K562 (cell line): ENCODE measurements around the gene STK16.

Experiments used
- BHLHE40 ChIP-seq: IDR thresholded peaks from 2 replicates; pipeline ENCODE4 v1.6.1; 2011; ENCODE audit warnings: low read length, improper control_type of control experiment
- CTCF ChIP-seq, 3 experiments: IDR thresholded peaks in 2 of 3; conservative IDR thresholded peaks in 1 of 3; 2 replicates each; pipeline ENCODE4 v1.5.1; 2011 to 2012; ENCODE audit warnings: low read length in 3 of 3, mild to moderate bottlenecking in 3 of 3, control low read depth in 2 of 3, improper control_type of control experiment in 1 of 3, inconsistent platforms in 1 of 3, low read depth in 1 of 3, mixed read lengths in 1 of 3, moderate library complexity in 1 of 3; ENCODE audit not compliant: insufficient read depth in 2 of 3
- GABPB1 ChIP-seq: sonication (generic); formaldehyde crosslinking; IDR thresholded peaks from 2 replicates; pipeline ENCODE4 v1.8.0; 2022; ENCODE audit warnings: mild to moderate bottlenecking, missing genetic modification reagents
- GTF2F1 ChIP-seq: IDR thresholded peaks from 2 replicates; pipeline ENCODE4 v1.6.1; 2011; ENCODE audit warnings: low read depth, low read length, improper control_type of control experiment
- HDAC6 ChIP-seq: IDR thresholded peaks from 2 replicates; pipeline ENCODE4 v1.6.1; 2012; ENCODE audit warnings: low read depth, mild to moderate bottlenecking, control low read depth, inconsistent platforms, low read length, moderate library complexity
- HDGF ChIP-seq: fragments of 450-650 bp; IDR thresholded peaks from 2 replicates; pipeline ENCODE4 v1.6.1; 2016
- NFYB ChIP-seq: IDR thresholded peaks from 2 replicates; pipeline ENCODE4 v1.6.1; 2011; ENCODE audit warnings: mild to moderate bottlenecking, moderate library complexity; ENCODE audit not compliant: insufficient read length; ENCODE audit errors: extremely low read depth
- NKRF ChIP-seq: fragments of 450-650 bp; IDR thresholded peaks from 2 replicates; pipeline ENCODE4 v1.6.1; 2016; ENCODE audit warnings: borderline replicate concordance
- POLR2A ChIP-seq: fragments of 450-650 bp; conservative IDR thresholded peaks from 2 replicates; pipeline ENCODE4 v1.6.1; 2016
- SLC30A9 ChIP-seq: fragments of 250-450 bp; sonication (Bioruptor Pico); IDR thresholded peaks from 2 replicates; pipeline ENCODE4 v1.8.0; 2022; ENCODE audit warnings: mild to moderate bottlenecking, moderate library complexity
- SMC3 ChIP-seq: conservative IDR thresholded peaks from 2 replicates; pipeline ENCODE4 v1.6.1; 2011; ENCODE audit warnings: low read depth, low read length, improper control_type of control experiment; ENCODE audit not compliant: insufficient read depth
- STAT5B ChIP-seq: fragments of 250-450 bp; sonication (Bioruptor Pico); IDR thresholded peaks from 2 replicates; pipeline ENCODE4 v1.8.0; 2021; ENCODE audit warnings: mild to moderate bottlenecking, inconsistent platforms
- YY1 ChIP-seq, 3 experiments: IDR thresholded peaks; 2 replicates each; pipeline ENCODE4 v1.6.1; 2011; ENCODE audit warnings: low read length in 2 of 3, mild to moderate bottlenecking in 2 of 3, moderate library complexity in 2 of 3, borderline replicate concordance in 1 of 3, control low read depth in 1 of 3, low read depth in 1 of 3; ENCODE audit not compliant: insufficient read depth in 3 of 3, insufficient replicate concordance in 2 of 3, control insufficient read depth in 1 of 3, insufficient read length in 1 of 3; ENCODE audit errors: extremely low read depth in 1 of 3

- peak in 2 of 3 experiments; percentile 51 to 75 for TF ChIP-seq YY1 (IDR thresholded peaks at IDR 0.05; ENCODE audit: borderline replicate concordance in 1 of 3, control insufficient read depth in 1 of 3, extremely low read depth in 1 of 3, insufficient read depth in 3 of 3, insufficient read length in 1 of 3, insufficient replicate concordance in 2 of 3, low read depth in 1 of 3, low read length in 2 of 3)
- TF ChIP-seq HDAC6, result no peak
- TF ChIP-seq POLR2A, result no peak
- no peak for TF ChIP-seq GTF2F1
- no peak for TF ChIP-seq NKRF
- TF ChIP-seq SLC30A9 (CRISPR knock-in tag), result no peak
- TF ChIP-seq NFYB, result no peak
- no peak for TF ChIP-seq BHLHE40
- TF ChIP-seq CTCF (IDR thresholded peaks at IDR 0.05 in 2 of 3, conservative IDR thresholded peaks at IDR 0.05 in 1 of 3; ENCODE audit: insufficient read depth in 2 of 3, low read depth in 1 of 3, low read length in 3 of 3), result no peak
- no peak for TF ChIP-seq SMC3
- no peak for TF ChIP-seq STAT5B (CRISPR knock-in tag)
- no peak for TF ChIP-seq GABPB1 (CRISPR knock-in tag)
- TF ChIP-seq HDGF, result no peak
These were observed 40.7 kb downstream of the STK16 start for GRCh38 chr2:219285894-219286425.
